DMS53 treated with DMSO at 0.1 percent for 48 hours (cell line): ENCODE measurements around the gene PALM.

Source experiments
- DNase-seq: peaks from one replicate; lab custom pipeline; 2025; ENCODE audit not compliant: unreplicated experiment; lab: John Stamatoyannopoulos, UW

Gene PALM

GRCh38 chr19:750640-751423, 42.1 kb downstream of the PALM start, which contains the start of gene MISP:
Gene MISP (plus strand): TSS chr19:751112. CDS start chr19:756947, 5,835 bp downstream.
- DNase-seq: peak; percentile 71

- DNase-seq: no peak
Observed at GRCh38 chr19:751501-752341, 43.0 kb downstream of the PALM start.

- peak; percentile 69 for DNase-seq
Observed at GRCh38 chr19:752652-753517, 44.1 kb downstream of the PALM start.

- no peak for DNase-seq
Observed at GRCh38 chr19:754530-754929, 45.8 kb downstream of the PALM start.

GRCh38 chr19:755063-755462, 46.3 kb downstream of the PALM start:
- DNase-seq: no peak

- DNase-seq: no peak
Observed at GRCh38 chr19:756236-756635, 47.5 kb downstream of the PALM start.

GRCh38 chr19:756821-757688, 48.3 kb downstream of the PALM start:
- no peak for DNase-seq

- DNase-seq: no peak
Observed at GRCh38 chr19:757811-758668, 49.3 kb downstream of the PALM start.

GRCh38 chr19:763181-763580, 54.4 kb downstream of the PALM start:
- no peak for DNase-seq

GRCh38 chr19:763869-764268, 55.1 kb downstream of the PALM start:
- no peak for DNase-seq

- no peak for DNase-seq
Observed at GRCh38 chr19:764301-764700, 55.6 kb downstream of the PALM start.

GRCh38 chr19:765179-765738, 56.5 kb downstream of the PALM start:
- no peak for DNase-seq

- DNase-seq: no peak
Observed at GRCh38 chr19:768424-768823, 59.7 kb downstream of the PALM start.

- no peak for DNase-seq
Observed at GRCh38 chr19:769616-770015, 60.9 kb downstream of the PALM start.

- no peak for DNase-seq
Observed at GRCh38 chr19:771332-771785, 62.6 kb downstream of the PALM start.

GRCh38 chr19:772063-772462, 63.3 kb downstream of the PALM start:
- DNase-seq: no peak

GRCh38 chr19:772730-773436, 64.1 kb downstream of the PALM start:
- DNase-seq: no peak

GRCh38 chr19:776549-776948, 67.8 kb downstream of the PALM start:
- no peak for DNase-seq
